CD8-positive, alpha-beta memory T cell (primary cell): ENCODE results near the gene PHRF1. TPM values are rescaled to one million over a fixed set of nuclear protein-coding genes. Genes with fewer than 3 reads are reported as not detected.
A peak's percentile ranks its signal among the peaks of the same experiment; 100 is the strongest.

Experiments
- CTCF ChIA-PET: fragments of 350-600 bp; sonication (Branson Sonifier 250); formaldehyde crosslinking; loops from one replicate; lab custom pipeline; 2021; ENCODE audit warnings: antibody characterized with exemption; lab: Charles Lee
- POLR2A ChIA-PET: fragments of 350-600 bp; sonication (Branson Sonifier 250); formaldehyde crosslinking; loops from one replicate; lab custom pipeline; 2021; ENCODE audit warnings: antibody characterized with exemption; lab: Charles Lee
- DNase-seq, 5 donors: peaks; one replicate each; pipeline versions ENCODE4 v3.0.0 to v3.0.0-alpha.2; 2020 to 2022; ENCODE audit warnings: mixed read lengths in 1 of 5
- H3K27ac ChIP-seq: one replicate; pipeline ENCODE4 v1.7.0; 2013; ENCODE audit warnings: low read depth, mild to moderate bottlenecking, low read length, moderate library complexity
- H3K27me3 ChIP-seq: 2 replicates; pipeline ENCODE4 v1.7.0; 2013; ENCODE audit warnings: low read length, mild to moderate bottlenecking; ENCODE audit not compliant: insufficient read depth, poor library complexity, severe bottlenecking
- H3K36me3 ChIP-seq: 2 replicates; pipeline ENCODE4 v1.7.0; 2013; ENCODE audit warnings: mild to moderate bottlenecking, low read length, moderate library complexity; ENCODE audit not compliant: insufficient read depth
- H3K4me1 ChIP-seq: 2 replicates; pipeline ENCODE4 v1.7.0; 2013; ENCODE audit warnings: mild to moderate bottlenecking, low read length, moderate library complexity; ENCODE audit not compliant: insufficient read depth
- H3K4me3 ChIP-seq: 2 replicates; pipeline ENCODE4 v1.7.0; 2013; ENCODE audit warnings: mild to moderate bottlenecking, low read length
- H3K9me3 ChIP-seq: 2 replicates; pipeline ENCODE4 v1.7.0; 2013; ENCODE audit warnings: mild to moderate bottlenecking, low read length
- H3K27ac Mint-ChIP-seq, 8 donors: one replicate each; pipeline ENCODE4 v1.8.0; 2020 to 2021; ENCODE audit warnings: mixed read lengths in 8 of 8, mild to moderate bottlenecking in 6 of 8, inconsistent platforms in 3 of 8, moderate library complexity in 3 of 8
- H3K27me3 Mint-ChIP-seq, 2 donors: one replicate each; pipeline ENCODE4 v1.8.0; 2020 to 2021; ENCODE audit warnings: mixed read lengths in 2 of 2, mild to moderate bottlenecking in 1 of 2, moderate library complexity in 1 of 2
- H3K36me3 Mint-ChIP-seq, 3 donors: one replicate each; pipeline ENCODE4 v1.8.0; 2020 to 2021; ENCODE audit warnings: mixed read lengths in 3 of 3, inconsistent platforms in 1 of 3, mild to moderate bottlenecking in 1 of 3
- H3K4me1 Mint-ChIP-seq, 3 donors: one replicate each; pipeline ENCODE4 v1.8.0; 2020 to 2021; ENCODE audit warnings: mixed read lengths in 3 of 3, inconsistent platforms in 1 of 3, mild to moderate bottlenecking in 1 of 3
- H3K4me3 Mint-ChIP-seq, 7 donors: one replicate each; pipeline ENCODE4 v1.8.0; 2020 to 2021; ENCODE audit warnings: mixed read lengths in 7 of 7, mild to moderate bottlenecking in 6 of 7, moderate library complexity in 4 of 7, inconsistent platforms in 2 of 7
- H3K9me3 Mint-ChIP-seq, 5 donors: one replicate each; pipeline ENCODE4 v1.8.0; 2020 to 2022; ENCODE audit warnings: mixed read lengths in 5 of 5, mild to moderate bottlenecking in 3 of 5, moderate library complexity in 2 of 5, inconsistent platforms in 1 of 5
- polyA plus RNA-seq: library from polyadenylated mRNA; unstranded; fragments of 300-500 nt; fragmentation: Illumina TruSeq; gene quantifications from one replicate; pipeline ENCODE4 v1.2.3, GENCODE V29; 2021
- total RNA-seq, 2 experiments: library from RNA; stranded (reverse); gene quantifications; one replicate each; pipeline ENCODE4 v1.2.3, GENCODE V29; 2021

Gene PHRF1
- total and polyA plus RNA-seq, 3 experiments from 2014 or later, result 17.7 to 49.8 (median 47.3) TPM

GRCh38 chr11:609341-609811 is 33.1 kb downstream of the PHRF1 start:
- Histone ChIP-seq H3K9me3 (no peaks in the 10 kb centered on the region), H3K4me3 (no peak overlapping the region), H3K27me3 (no peaks in the 10 kb centered on the region), H3K27ac (no peak overlapping the region), H3K36me3 (peaks cover 45% of the 10 kb centered on the region), H3K4me1 (peaks cover 12% of the 10 kb centered on the region)
- H3K9me3 Mint-ChIP-seq, result no peaks in the 10 kb centered on the region
- H3K27me3 Mint-ChIP-seq, result no peaks in the 10 kb centered on the region
- peaks cover 0 to 18% (median 6%) of the 10 kb centered on the region in 3 donors for H3K4me1 Mint-ChIP-seq
- H3K27ac Mint-ChIP-seq, result no peak overlapping the region
- no peak overlapping the region for H3K4me3 Mint-ChIP-seq
- ChIA-PET POLR2A (no interaction called here), CTCF (no interaction called here)
- H3K36me3 Mint-ChIP-seq, result peaks cover 0 to 79% (median 4%) of the 10 kb centered on the region in 3 donors
- no peak for DNase-seq

DNA sequence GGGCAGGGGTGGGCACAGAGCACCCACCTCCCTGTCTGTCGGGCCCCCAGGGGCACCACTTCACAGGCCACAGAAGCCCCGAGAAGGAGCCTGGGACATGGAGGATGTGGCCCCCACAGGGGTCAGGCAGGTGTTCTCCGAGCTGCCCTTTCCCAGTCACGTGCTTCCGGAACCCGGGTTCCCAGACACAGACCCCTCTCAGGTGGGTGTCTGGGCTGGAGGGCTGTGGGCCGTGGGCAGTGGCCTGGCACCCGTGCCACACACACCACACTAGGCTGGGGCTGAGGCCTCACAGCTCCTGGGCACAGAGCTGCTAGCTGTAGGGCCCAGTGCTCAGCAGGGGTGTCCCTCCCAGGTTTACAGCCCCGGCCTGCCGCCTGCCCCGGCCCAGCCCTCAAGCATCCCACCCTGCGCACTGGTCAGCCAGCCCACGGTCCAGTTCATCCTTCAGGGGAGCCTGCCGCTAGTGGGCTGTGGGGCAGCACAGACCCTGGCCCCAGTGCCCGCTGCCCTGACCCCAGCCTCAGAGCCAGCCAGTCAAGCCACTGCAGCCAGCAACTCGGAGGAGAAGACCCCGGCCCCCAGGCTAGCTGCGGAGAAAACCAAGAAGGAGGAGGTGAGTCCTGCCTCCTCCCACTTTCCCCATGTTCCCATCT is 34.0 kb downstream of the PHRF1 start:
- peaks cover 0 to 75% (median 4%) of the 10 kb centered on the region in 3 donors for H3K36me3 Mint-ChIP-seq
- H3K4me1 Mint-ChIP-seq, result peaks cover 0 to 22% (median 8%) of the 10 kb centered on the region in 3 donors
- H3K4me3 Mint-ChIP-seq, result no peak overlapping the region
- Histone ChIP-seq H3K9me3 (no peaks in the 10 kb centered on the region), H3K27ac (no peak overlapping the region), H3K4me3 (no peak overlapping the region), H3K36me3 (peaks cover 38% of the 10 kb centered on the region), H3K4me1 (peaks cover 18% of the 10 kb centered on the region), H3K27me3 (no peaks in the 10 kb centered on the region)
- no peaks in the 10 kb centered on the region for H3K27me3 Mint-ChIP-seq
- H3K27ac Mint-ChIP-seq, result peak overlapping the region in 2 of 8 donors; percentile 47 to 96
- ChIA-PET CTCF (no interaction called here), POLR2A (no interaction called here)
- DNase-seq, result no peak
- H3K9me3 Mint-ChIP-seq, result no peaks in the 10 kb centered on the region

GRCh38 chr11:611001-611996 is 35.0 kb downstream of the PHRF1 start:
- Histone ChIP-seq H3K27me3 (no peaks in the 10 kb centered on the region), H3K36me3 (peaks cover 35% of the 10 kb centered on the region), H3K4me3 (no peak overlapping the region), H3K4me1 (peaks cover 18% of the 10 kb centered on the region), H3K9me3 (no peaks in the 10 kb centered on the region), H3K27ac (no peak overlapping the region)
- Mint-ChIP-seq H3K4me1 (peaks cover 0 to 27% (median 10%) of the 10 kb centered on the region in 3 donors), H3K36me3 (peaks cover 0 to 72% (median 4%) of the 10 kb centered on the region in 3 donors), H3K27me3 (no peaks in the 10 kb centered on the region), H3K9me3 (no peaks in the 10 kb centered on the region), H3K27ac (peak overlapping the region in 3 of 8 donors; percentile 86 to 98 (median 96)), H3K4me3 (no peak overlapping the region)
- no peak for DNase-seq
- ChIA-PET CTCF (no interaction called here), POLR2A (interaction anchor here (1.1 kb wide), 1 partner anchor 20 kb away, joined by 3 read pairs; no protein-coding TSS in a partner anchor)

GRCh38 chr11:612201-612960 is 36.1 kb downstream of the PHRF1 start:
- H3K36me3 Mint-ChIP-seq, result peaks cover 0 to 62% (median 2%) of the 10 kb centered on the region in 3 donors
- ChIA-PET CTCF (interaction anchor here (1.5 kb wide), 1 partner anchor 10 kb away, joined by 5 read pairs; no protein-coding TSS in a partner anchor), POLR2A (interaction anchor here (1.1 kb wide), 1 partner anchor 21 kb away, joined by 3 read pairs; no protein-coding TSS in a partner anchor)
- peak overlapping the region; percentile 75 to 98 (median 87) for H3K27ac Mint-ChIP-seq
- no peaks in the 10 kb centered on the region for H3K27me3 Mint-ChIP-seq
- Histone ChIP-seq H3K36me3 (peaks cover 26% of the 10 kb centered on the region), H3K4me1 (peaks cover 18% of the 10 kb centered on the region), H3K27ac (peak overlapping the region; percentile 14), H3K4me3 (no peak overlapping the region), H3K27me3 (no peaks in the 10 kb centered on the region), H3K9me3 (no peaks in the 10 kb centered on the region)
- H3K9me3 Mint-ChIP-seq, result no peaks in the 10 kb centered on the region
- peaks cover 0 to 29% (median 10%) of the 10 kb centered on the region in 3 donors for H3K4me1 Mint-ChIP-seq
- peak overlapping the region in 3 of 7 donors; percentile 23 to 68 (median 24) for H3K4me3 Mint-ChIP-seq
- DNase-seq, result no peak

- ChIA-PET POLR2A (no interaction called here), CTCF (interaction anchor here (0.9 to 1.8 kb wide), 4 partner anchors 11 to 153 kb away, joined by 3 to 9 read pairs (median 4); no protein-coding TSS in a partner anchor)
- Histone ChIP-seq H3K9me3 (no peaks in the 10 kb centered on the region), H3K27me3 (no peaks in the 10 kb centered on the region), H3K27ac (peak overlapping the region; percentile 14), H3K36me3 (peaks cover 26% of the 10 kb centered on the region), H3K4me3 (no peak overlapping the region), H3K4me1 (peaks cover 18% of the 10 kb centered on the region)
- Mint-ChIP-seq H3K9me3 (no peaks in the 10 kb centered on the region), H3K36me3 (peaks cover 0 to 57% (median 2%) of the 10 kb centered on the region in 3 donors), H3K27me3 (no peaks in the 10 kb centered on the region), H3K4me1 (peaks cover 0 to 29% (median 10%) of the 10 kb centered on the region in 3 donors), H3K27ac (peak overlapping the region in 7 of 8 donors; percentile 3 to 98 (median 86)), H3K4me3 (no peak overlapping the region)
- no peak for DNase-seq
Observed at GRCh38 chr11:612961-613300, 36.7 kb downstream of the PHRF1 start.

DNA sequence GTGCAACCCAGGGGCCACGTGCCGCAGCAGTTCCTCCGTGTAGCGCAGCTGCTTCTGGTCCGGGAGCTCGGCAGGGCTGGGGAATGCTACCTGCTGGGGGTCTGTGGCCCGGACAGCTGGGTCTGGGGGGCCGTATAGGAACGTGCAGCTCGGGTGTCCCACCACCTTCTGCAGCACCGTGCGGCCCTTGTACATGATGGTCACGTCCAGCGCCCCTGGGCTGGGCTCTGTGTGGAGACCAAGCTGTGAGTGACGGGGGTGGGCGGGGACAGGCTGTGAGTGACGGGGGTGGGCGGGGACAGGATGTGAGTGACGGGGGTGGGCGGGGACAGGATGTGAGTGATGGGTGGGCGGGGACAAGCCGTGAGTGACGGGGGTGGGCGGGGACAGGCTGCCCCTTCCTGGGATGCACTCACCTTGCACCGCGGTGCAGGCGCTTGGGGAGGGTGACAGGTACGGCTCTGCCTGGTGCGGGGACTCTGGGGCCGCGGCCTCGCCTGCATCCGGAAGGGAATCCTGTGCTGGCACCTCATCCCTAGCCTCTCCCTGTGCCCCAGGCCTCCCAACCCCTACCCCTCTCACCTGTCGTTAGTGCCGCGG is 37.2 kb downstream of the PHRF1 start:
- H3K27ac ChIP-seq, result peak overlapping the region; percentile 57
- POLR2A ChIA-PET, result interaction anchor here (0.7 to 1.2 kb wide), 3 partner anchors 37 to 113 kb away, joined by 3 to 6 read pairs (median 4); partner anchors contain the start of genes PHRF1 and RNH1
- Mint-ChIP-seq H3K4me1 (peaks cover 0 to 29% (median 10%) of the 10 kb centered on the region in 3 donors), H3K36me3 (peaks cover 0 to 52% (median 2%) of the 10 kb centered on the region in 3 donors), H3K9me3 (no peaks in the 10 kb centered on the region), H3K4me3 (peak overlapping the region in 2 of 7 donors; percentile 75 to 80), H3K27me3 (no peaks in the 10 kb centered on the region), H3K27ac (peak overlapping the region in 7 of 8 donors; percentile 37 to 92 (median 78))
- no peaks in the 10 kb centered on the region for H3K27me3 ChIP-seq
- peaks cover 18% of the 10 kb centered on the region for H3K4me1 ChIP-seq
- peak; percentile 42 to 90 (median 79) for DNase-seq
- no peaks in the 10 kb centered on the region for H3K9me3 ChIP-seq
- H3K36me3 ChIP-seq, result peaks cover 26% of the 10 kb centered on the region
- H3K4me3 ChIP-seq, result no peak overlapping the region
- CTCF ChIA-PET, result interaction anchor here (0.9 to 1.8 kb wide), 4 partner anchors 11 to 152 kb away, joined by 3 to 9 read pairs (median 4); no protein-coding TSS in a partner anchor
